DND-41 (cell line): ENCODE measurements around the gene FABP2.
"Not testable (repeated sequence)": the region's sequence is repeated elsewhere in the genome, so short reads cannot be mapped to it uniquely, and the experiment has no call there.

Experiments used
- CTCF ChIP-seq: IDR thresholded peaks from 2 replicates; pipeline ENCODE4 v1.5.1; 2012; ENCODE audit warnings: borderline replicate concordance, low read length, moderate library complexity, mild to moderate bottlenecking; ENCODE audit not compliant: poor library complexity, severe bottlenecking; ENCODE audit errors: extremely low read depth
- EZH2 ChIP-seq: IDR thresholded peaks from 3 replicates; pipeline ENCODE4 v1.6.1; 2012; ENCODE audit warnings: borderline replicate concordance, low read depth, mild to moderate bottlenecking, moderate library complexity, low read length, inconsistent platforms; ENCODE audit not compliant: severe bottlenecking

GRCh38 chr4:119279541-119279940 is 42.4 kb downstream of the FABP2 start:
- TF ChIP-seq CTCF, EZH2: not testable (repeated sequence)
